Measurements from ENCODE around the gene SLMAP. TPM values are rescaled to one million over a fixed set of nuclear protein-coding genes. Genes with fewer than 3 reads are reported as not detected.
A peak's percentile ranks its signal among the peaks of the same experiment; 100 is the strongest.

Gene SLMAP
- polyA plus RNA-seq, 2 of the 4 experiments (the other 2 are of a cell fraction), result 15.2 to 33.1 TPM

DNA sequence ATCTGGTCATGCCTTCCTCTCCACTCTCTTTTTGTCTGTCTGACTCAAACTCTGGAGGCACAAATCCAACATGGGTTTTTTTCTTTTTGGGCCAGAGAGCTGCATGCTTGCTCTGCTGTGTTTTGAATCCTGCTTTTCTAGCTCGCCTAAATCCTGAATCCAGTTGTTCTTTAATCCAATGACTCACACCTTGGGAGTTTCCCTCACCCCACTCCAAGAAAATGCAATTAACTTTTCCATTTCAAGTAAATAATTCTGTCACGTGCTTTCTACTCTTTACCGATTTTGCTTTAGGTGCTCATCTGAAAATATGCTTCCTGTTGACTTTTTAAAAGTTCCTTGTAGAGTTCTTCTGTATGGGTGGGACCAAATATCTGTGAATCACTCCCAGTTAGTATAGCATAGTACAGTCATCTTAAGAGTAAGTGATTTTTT is 47.6 kb downstream of the SLMAP start:
- ATAC-seq, result peak; percentile 85
- FAIRE-seq, result peak; percentile 84
- H3K4me1 ChIP-seq, result peaks cover 69% of the 10 kb centered on the region
- TF ChIP-seq NFE2L2 (conservative IDR thresholded peaks at IDR 0.05; ENCODE audit: low read length), result no peak
- TF ChIP-seq HOXB13 (CRISPR knock-in tag; IDR thresholded peaks at IDR 0.05; ENCODE audit: low read depth), result no peak
- no peak for TF ChIP-seq CBX2 (IDR thresholded peaks at IDR 0.05; ENCODE audit: borderline replicate concordance, low read depth)
- TF ChIP-seq, protein P1, sequence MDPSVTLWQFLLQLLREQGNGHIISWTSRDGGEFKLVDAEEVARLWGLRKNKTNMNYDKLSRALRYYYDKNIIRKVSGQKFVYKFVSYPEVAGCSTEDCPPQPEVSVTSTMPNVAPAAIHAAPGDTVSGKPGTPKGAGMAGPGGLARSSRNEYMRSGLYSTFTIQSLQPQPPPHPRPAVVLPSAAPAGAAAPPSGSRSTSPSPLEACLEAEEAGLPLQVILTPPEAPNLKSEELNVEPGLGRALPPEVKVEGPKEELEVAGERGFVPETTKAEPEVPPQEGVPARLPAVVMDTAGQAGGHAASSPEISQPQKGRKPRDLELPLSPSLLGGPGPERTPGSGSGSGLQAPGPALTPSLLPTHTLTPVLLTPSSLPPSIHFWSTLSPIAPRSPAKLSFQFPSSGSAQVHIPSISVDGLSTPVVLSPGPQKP (IDR thresholded peaks at IDR 0.05; ENCODE audit: low read depth, low read length), result no peak
- TF ChIP-seq, protein P2, sequence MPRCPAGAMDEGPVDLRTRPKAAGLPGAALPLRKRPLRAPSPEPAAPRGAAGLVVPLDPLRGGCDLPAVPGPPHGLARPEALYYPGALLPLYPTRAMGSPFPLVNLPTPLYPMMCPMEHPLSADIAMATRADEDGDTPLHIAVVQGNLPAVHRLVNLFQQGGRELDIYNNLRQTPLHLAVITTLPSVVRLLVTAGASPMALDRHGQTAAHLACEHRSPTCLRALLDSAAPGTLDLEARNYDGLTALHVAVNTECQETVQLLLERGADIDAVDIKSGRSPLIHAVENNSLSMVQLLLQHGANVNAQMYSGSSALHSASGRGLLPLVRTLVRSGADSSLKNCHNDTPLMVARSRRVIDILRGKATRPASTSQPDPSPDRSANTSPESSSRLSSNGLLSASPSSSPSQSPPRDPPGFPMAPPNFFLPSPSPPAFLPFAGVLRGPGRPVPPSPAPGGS (IDR thresholded peaks at IDR 0.05), result 0 out of 3 replicates have a peak, but pooled peaks have one; percentile 25
- TF ChIP-seq, protein P3, sequence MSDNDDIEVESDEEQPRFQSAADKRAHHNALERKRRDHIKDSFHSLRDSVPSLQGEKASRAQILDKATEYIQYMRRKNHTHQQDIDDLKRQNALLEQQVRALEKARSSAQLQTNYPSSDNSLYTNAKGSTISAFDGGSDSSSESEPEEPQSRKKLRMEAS (IDR thresholded peaks at IDR 0.05), result peak; percentile 77
- no peak for TF ChIP-seq ZNF302 (CRISPR knock-in tag; IDR thresholded peaks at IDR 0.05)
- TF ChIP-seq GATA3 (IDR thresholded peaks at IDR 0.05; ENCODE audit: borderline replicate concordance), result peak; percentile 35; the same call in 1 of the 2 replicates
- peak; percentile 49 to 74; a peak in 4 of 5 replicates for TF ChIP-seq JUN (IDR thresholded peaks at IDR 0.05)
- peak; percentile 66; the same call in 1 of the 2 replicates for TF ChIP-seq MYC (IDR thresholded peaks at IDR 0.05; ENCODE audit: borderline replicate concordance, low read length)
- TF ChIP-seq, protein P4, sequence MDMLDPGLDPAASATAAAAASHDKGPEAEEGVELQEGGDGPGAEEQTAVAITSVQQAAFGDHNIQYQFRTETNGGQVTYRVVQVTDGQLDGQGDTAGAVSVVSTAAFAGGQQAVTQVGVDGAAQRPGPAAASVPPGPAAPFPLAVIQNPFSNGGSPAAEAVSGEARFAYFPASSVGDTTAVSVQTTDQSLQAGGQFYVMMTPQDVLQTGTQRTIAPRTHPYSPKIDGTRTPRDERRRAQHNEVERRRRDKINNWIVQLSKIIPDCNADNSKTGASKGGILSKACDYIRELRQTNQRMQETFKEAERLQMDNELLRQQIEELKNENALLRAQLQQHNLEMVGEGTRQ (IDR thresholded peaks at IDR 0.05), result peak; percentile 67
- TF ChIP-seq PHF8 (IDR thresholded peaks at IDR 0.05; ENCODE audit: borderline replicate concordance, low read depth), result no peak
- no peak for TF ChIP-seq KDM5A (IDR thresholded peaks at IDR 0.05)
- TF ChIP-seq CHD4 (IDR thresholded peaks at IDR 0.05; ENCODE audit: borderline replicate concordance), result no peak
- TF ChIP-seq JUNB (IDR thresholded peaks at IDR 0.05), result peak; percentile 74
- peak; percentile 18; the same call in 1 of the 2 replicates for TF ChIP-seq BHLHE40 (IDR thresholded peaks at IDR 0.05; ENCODE audit: low read depth, low read length)
- peak; percentile 57; the same call in 1 of the 2 replicates for TF ChIP-seq FOSL2 (IDR thresholded peaks at IDR 0.05)
- TF ChIP-seq FOSL2 (CRISPR knock-in tag; IDR thresholded peaks at IDR 0.05), result peak; percentile 97
- DNase-seq (ENCODE audit: low read depth in 1 of 2, low spot score in 1 of 2), result peak; percentile 52 to 88
- H3K9me3 ChIP-seq, result no peaks in the 10 kb centered on the region
- ChIA-PET POLR2A (no interaction called here), CTCF (no interaction called here)
- WGBS (ENCODE audit: missing lambda C conversion rate), result 1% methylated on average over 3 of the region's 3 CpGs
- peak overlapping the region; percentile 68 to 76 for H3K27ac ChIP-seq
- peak overlapping the region; percentile 79 for H3K4me2 ChIP-seq
- peak overlapping the region; percentile 18; the same call in 1 of the 3 replicates for H3K4me3 ChIP-seq

DNA sequence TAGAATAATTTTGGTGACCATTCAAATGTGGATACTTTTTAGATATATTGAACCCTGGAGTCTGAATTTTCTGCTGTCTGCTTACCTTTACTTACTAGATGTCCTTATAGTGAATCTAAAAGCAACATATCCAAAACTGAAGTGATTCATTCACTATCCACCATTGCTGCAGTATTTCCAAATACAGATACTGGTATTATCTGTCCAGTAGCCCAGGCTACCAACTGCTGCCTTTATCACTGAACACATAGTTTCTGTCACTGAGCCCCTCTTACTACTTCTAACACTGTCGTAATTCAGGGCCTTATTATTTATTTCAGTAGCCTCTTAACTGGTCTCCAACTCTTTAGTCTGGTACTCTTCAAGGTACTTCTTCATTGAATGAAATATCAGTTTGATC is 49.2 kb downstream of the SLMAP start:
- FAIRE-seq (no peak), DNase-seq (ENCODE audit: low read depth in 1 of 2, low spot score in 1 of 2) (no peak), ATAC-seq (peak; percentile 38 to 48; a peak in 4 of 6 replicates)
- Histone ChIP-seq H3K4me2 (peak overlapping the region; percentile 79), H3K9me3 (no peaks in the 10 kb centered on the region), H3K4me3 (no peak overlapping the region), H3K4me1 (peaks cover 56% of the 10 kb centered on the region), H3K27ac (peak overlapping the region; percentile 59 to 84; a peak in 5 of 6 replicates)
- no peak for TF ChIP-seq HEYL (CRISPR knock-in tag; IDR thresholded peaks at IDR 0.05)
- TF ChIP-seq CHD4 (IDR thresholded peaks at IDR 0.05; ENCODE audit: borderline replicate concordance), result no peak
- no peak for TF ChIP-seq FOXS1 (CRISPR knock-in tag; IDR thresholded peaks at IDR 0.05)
- no peak for TF ChIP-seq TP53 (CRISPR knock-in tag; IDR thresholded peaks at IDR 0.05)
- no peak for TF ChIP-seq ZFP36 (IDR thresholded peaks at IDR 0.05; ENCODE audit: borderline replicate concordance, partially characterized antibody)
- no peak for TF ChIP-seq EHF (CRISPR knock-in tag; IDR thresholded peaks at IDR 0.05)
- no peak for TF ChIP-seq JUN (IDR thresholded peaks at IDR 0.05)
- TF ChIP-seq SMC3 (IDR thresholded peaks at IDR 0.05), result no peak
- no peak for TF ChIP-seq ZSCAN20 (CRISPR knock-in tag; IDR thresholded peaks at IDR 0.05)
- no peak for TF ChIP-seq MYC (IDR thresholded peaks at IDR 0.05; ENCODE audit: borderline replicate concordance, low read length)
- no peak for TF ChIP-seq KDM1A (IDR thresholded peaks at IDR 0.05; ENCODE audit: low read depth)
- TF ChIP-seq CBX8 (IDR thresholded peaks at IDR 0.05), result no peak
- no peak for TF ChIP-seq MAFK (IDR thresholded peaks at IDR 0.05; ENCODE audit: partially characterized antibody)
- CTCF ChIA-PET, result interaction anchor here (0.6 to 1.9 kb wide), 4 partner anchors 17 to 291 kb away, joined by 3 to 6 read pairs (median 4); no protein-coding TSS in a partner anchor
- POLR2A ChIA-PET, result interaction anchor here (1.0 kb wide), 1 partner anchor 208 kb away, joined by 3 read pairs; the partner anchor contains the start of gene ARF4
- 25% methylated on average over 1 of the region's 1 CpG for WGBS (ENCODE audit: missing lambda C conversion rate)
